Head of caudate nucleus (tissue), 42 donors: Measurements from ENCODE around the gene GOLGA6L4.
A peak's percentile ranks its signal among the peaks of the same experiment; 100 is the strongest.
"Not testable (repeated sequence)": the region's sequence is repeated elsewhere in the genome, so short reads cannot be mapped to it uniquely, and the experiment has no call there.

ENCODE experiments used
- DNase-seq, 42 donors: peaks; one replicate each; pipeline versions ENCODE4 v3.0.0 to v3.0.0-alpha.2; 2020 to 2021; ENCODE audit warnings: mixed read lengths in 7 of 42
- intact Hi-C: fragments of 100-400 bp; cut with DNase I; formaldehyde crosslinking; loops from one replicate; pipeline ENCODE4 v1.15.0; 2022

The GOLGA6L4 gene

GRCh38 chr15:84235573-84235972 is at the start of gene GOLGA6L4:
Gene GOLGA6L4 (plus strand): TSS chr15:84235773. CDS start chr15:84235835, 62 bp downstream.
- DNase-seq, intact Hi-C loops: not testable (repeated sequence)

- intact Hi-C loops, DNase-seq: not testable (repeated sequence)
These were observed 42.6 kb upstream of the GOLGA6L4 start for GRCh38 chr15:84192982-84193381.

GRCh38 chr15:84195603-84196002 is 40.0 kb upstream of the GOLGA6L4 start:
- not testable (repeated sequence) for DNase-seq

GRCh38 chr15:84196530-84197188 is 38.9 kb upstream of the GOLGA6L4 start:
- not testable (repeated sequence) for DNase-seq

More at GRCh38 chr15:84195603-84196002, 40.0 kb upstream of the GOLGA6L4 start:
- intact Hi-C loops: not testable (repeated sequence)

GRCh38 chr15:84199865-84200264 is 35.7 kb upstream of the GOLGA6L4 start:
- peak in 1 of 42 donors; percentile 2 for DNase-seq
- intact Hi-C loops: not testable (repeated sequence)

More at GRCh38 chr15:84196530-84197188, 38.9 kb upstream of the GOLGA6L4 start:
- intact Hi-C loops: not testable (repeated sequence)

GRCh38 chr15:84246441-84246840 is 10.9 kb downstream of the GOLGA6L4 start:
- DNase-seq, intact Hi-C loops: not testable (repeated sequence)
